Tibial artery (tissue), 4 donors: ENCODE data around the gene MAGI2.

Experiments used
- DNase-seq, 2 donors: peaks; one replicate each; pipeline ENCODE4 v3.0.0-alpha.2; 2019
- H3K27ac ChIP-seq, 2 donors: fragments of 200-600 bp; sonication (generic) in 1 of 2; 1 replicate in 1 of 2; 2 replicates in 1 of 2; pipeline ENCODE4 v1.5.1; 2018 to 2019; ENCODE audit warnings: mild to moderate bottlenecking in 1 of 2
- H3K27me3 ChIP-seq, 2 donors: fragments of 200-600 bp; sonication (generic) in 1 of 2; one replicate each; pipeline versions ENCODE4 v1.5.1 to v1.6.0; 2016 to 2019
- H3K36me3 ChIP-seq, 3 donors: fragments of 200-600 bp; sonication (generic) in 2 of 3; one replicate each; pipeline ENCODE4 v1.5.1; 2016 to 2019; ENCODE audit warnings: mild to moderate bottlenecking in 2 of 3
- H3K4me1 ChIP-seq, 4 donors: fragments of 200-600 bp; sonication (generic) in 2 of 4; 1 replicate in 3 of 4; 2 replicates in 1 of 4; pipeline ENCODE4 v1.5.1; 2016 to 2019
- H3K4me3 ChIP-seq, 2 donors: fragments of 200-600 bp; sonication (generic) in 1 of 2; 1 replicate in 1 of 2; 2 replicates in 1 of 2; pipeline ENCODE4 v1.5.1; 2018 to 2019; ENCODE audit warnings: mild to moderate bottlenecking in 2 of 2
- H3K9me3 ChIP-seq, 3 donors: fragments of 200-600 bp; sonication (generic) in 1 of 3; one replicate each; pipeline ENCODE4 v1.5.1; 2016 to 2019
- CTCF ChIP-seq, 2 experiments: fragments of 200-600 bp in 1 of 2; fragments of 450-650 bp in 1 of 2; IDR thresholded peaks; one replicate each; pipeline ENCODE4 v1.5.1; 2017 to 2019; ENCODE audit warnings: antibody characterized with exemption in 2 of 2, mild to moderate bottlenecking in 1 of 2, moderate library complexity in 1 of 2
- intact Hi-C: fragments of 100-400 bp; cut with DNase I; formaldehyde crosslinking; loops from one replicate; pipeline ENCODE4 v1.15.0; 2023; ENCODE audit warnings: low total_unique reads

The MAGI2 gene

GRCh38 chr7:78770422-78771410, 682.8 kb downstream of the MAGI2 start:
- Histone ChIP-seq H3K4me3 (peak overlapping the region; percentile 47 to 50), H3K9me3 (no peaks in the 10 kb centered on the region)
- intact Hi-C loops, result no loop called here

GRCh38 chr7:78769481-78770101, 683.9 kb downstream of the MAGI2 start:
- no peaks in the 10 kb centered on the region for H3K27me3 ChIP-seq
- no peak for DNase-seq
- no peaks in the 10 kb centered on the region for H3K36me3 ChIP-seq
- peak overlapping the region; percentile 47 to 50 for H3K4me3 ChIP-seq
- H3K27ac ChIP-seq, result peak overlapping the region in 1 of 2 donors; percentile 19
- H3K9me3 ChIP-seq, result no peaks in the 10 kb centered on the region
- TF ChIP-seq CTCF (IDR thresholded peaks at IDR 0.05), result no peak
- H3K4me1 ChIP-seq, result peaks cover 0 to 60% (median 4%) of the 10 kb centered on the region in 4 donors
- intact Hi-C loops, result no loop called here

More at GRCh38 chr7:78770422-78771410, 682.8 kb downstream of the MAGI2 start:
- no peak for TF ChIP-seq CTCF (IDR thresholded peaks at IDR 0.05)
- Histone ChIP-seq H3K27me3 (no peaks in the 10 kb centered on the region), H3K36me3 (no peaks in the 10 kb centered on the region), H3K27ac (peak overlapping the region; percentile 6 to 13), H3K4me1 (peaks cover 0 to 49% (median 4%) of the 10 kb centered on the region in 4 donors)
- no peak for DNase-seq

- no peaks in the 10 kb centered on the region for H3K27me3 ChIP-seq
- H3K9me3 ChIP-seq, result no peaks in the 10 kb centered on the region
- intact Hi-C loops, result no loop called here
- H3K36me3 ChIP-seq, result no peaks in the 10 kb centered on the region
- no peak for TF ChIP-seq CTCF (IDR thresholded peaks at IDR 0.05)
- DNase-seq, result no peak
- peak overlapping the region; percentile 47 to 50 for H3K4me3 ChIP-seq
- H3K27ac ChIP-seq, result peak overlapping the region in 1 of 2 donors; percentile 19
- H3K4me1 ChIP-seq, result peaks cover 0 to 62% (median 4%) of the 10 kb centered on the region in 4 donors
Observed at GRCh38 chr7:78768859-78769258, 684.6 kb downstream of the MAGI2 start.

GRCh38 chr7:78765943-78766729, 687.3 kb downstream of the MAGI2 start:
- no peaks in the 10 kb centered on the region for H3K9me3 ChIP-seq

More at GRCh38 chr7:78765943-78766729, 687.3 kb downstream of the MAGI2 start:
- Histone ChIP-seq H3K27ac (peak overlapping the region in 1 of 2 donors; percentile 2), H3K4me1 (peaks cover 0 to 38% (median 4%) of the 10 kb centered on the region in 4 donors), H3K27me3 (no peaks in the 10 kb centered on the region), H3K36me3 (no peaks in the 10 kb centered on the region), H3K4me3 (no peak overlapping the region)
- TF ChIP-seq CTCF (IDR thresholded peaks at IDR 0.05), result no peak
- DNase-seq, result no peak
- intact Hi-C loops, result no loop called here
